ENCODE data around the gene TLE3. TPM values are rescaled to one million over a fixed set of nuclear protein-coding genes. Genes with fewer than 3 reads are reported as not detected.
A peak's percentile ranks its signal among the peaks of the same experiment; 100 is the strongest.

The TLE3 gene
- total and polyA plus RNA-seq, 2 of the 13 experiments (the other 11 are each of a cell fraction or from before 2014, with no cell fraction given), result 11.9 to 13.8 TPM

DNA sequence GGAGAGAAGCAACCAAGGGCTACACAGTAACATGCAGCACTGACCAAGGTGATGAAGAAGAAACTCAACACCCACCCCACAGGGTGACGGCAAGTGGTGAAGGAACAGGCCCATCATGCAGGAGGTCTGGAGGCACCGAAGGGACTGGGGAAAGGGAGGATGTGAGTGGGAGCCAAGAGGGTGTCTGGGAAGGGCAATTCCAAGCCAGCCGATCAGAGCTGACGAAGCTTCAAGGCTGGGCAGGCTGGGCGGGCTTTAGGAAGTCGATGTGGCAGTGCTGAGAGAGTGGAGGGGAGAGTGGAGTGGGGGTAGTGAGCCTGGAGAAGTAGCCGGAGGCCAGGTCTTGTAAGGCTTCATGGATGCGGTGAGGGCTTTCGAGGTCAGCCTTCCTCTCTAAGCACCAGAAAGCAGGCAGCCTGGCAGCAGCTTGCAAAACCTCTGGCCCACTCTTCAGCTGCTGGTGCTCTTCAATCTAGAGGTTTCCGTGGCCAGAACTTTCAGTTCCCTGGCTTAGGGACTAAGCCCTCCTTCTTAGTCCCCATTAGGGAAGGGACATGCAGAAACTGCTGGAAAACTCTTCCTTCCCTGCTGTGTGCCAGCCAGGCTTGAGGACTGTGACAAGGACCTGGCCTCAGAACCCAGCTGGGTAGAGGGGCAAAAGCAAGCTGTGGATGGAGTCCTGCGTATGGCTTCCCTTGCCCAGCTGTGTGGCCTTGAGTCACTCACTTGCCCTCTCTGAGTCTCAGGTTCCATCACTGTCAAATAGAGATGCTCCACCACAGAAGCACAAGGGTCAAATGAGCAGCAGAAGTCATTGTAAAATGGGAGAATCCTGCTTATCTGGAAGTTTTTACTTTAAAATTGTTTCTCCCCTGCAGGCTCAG, 72.1 kb downstream of the TLE3 start:
- intact Hi-C loops (cut with micrococcal nuclease; ENCODE audit: unreplicated experiment), result no loop called here
- Histone ChIP-seq H3K27me3 (ENCODE audit: control insufficient read depth in 1 of 2, insufficient read depth in 2 of 2, low read length in 2 of 2) (peaks cover 7 to 74% of the 10 kb centered on the region in 2 experiments), H3K36me3 (replicated peaks in 1 of 2; ENCODE audit: control insufficient read depth in 1 of 2, insufficient read depth in 2 of 2, low read length in 2 of 2) (no peaks in the 10 kb centered on the region), H3K4me3 (replicated peaks in 1 of 3; ENCODE audit: insufficient read depth in 1 of 3, low read depth in 2 of 3, low read length in 3 of 3) (no peak overlapping the region), H3K9ac (ENCODE audit: insufficient read depth, low read depth, low read length) (no peak overlapping the region), H3K4me1 (ENCODE audit: insufficient read depth, low read length) (no peaks in the 10 kb centered on the region), H3K4me2 (ENCODE audit: low read depth, low read length) (no peak overlapping the region), H4K20me1 (ENCODE audit: insufficient read depth, low read length) (no peaks in the 10 kb centered on the region), H3K27ac (ENCODE audit: extremely low read length, insufficient read depth, low read length) (no peak overlapping the region), H3K9me3 (ENCODE audit: low read length) (no peaks in the 10 kb centered on the region), H2AFZ (ENCODE audit: low read length) (no peak overlapping the region), H3K79me2 (ENCODE audit: insufficient read depth, low read length) (no peaks in the 10 kb centered on the region)
- no TSS peak for BruUV-seq (replicated peaks)
- in situ Hi-C loops (cut with HindIII; ENCODE audit: extremely low pct_ligation_motif_present, low pct_unique_long_range_greater_than_20kb), result no loop called here
- TF ChIP-seq ZNF768 (CRISPR knock-in tag; IDR thresholded peaks at IDR 0.05) (peak; percentile 82), MTF2 (CRISPR knock-in tag; IDR thresholded peaks at IDR 0.05; ENCODE audit: borderline replicate concordance) (no peak)
- FAIRE-seq, result no peak
- WGBS (ENCODE audit: low lambda C conversion rate), result 31% methylated on average over 8 of the region's 11 CpGs
- no peak for ATAC-seq
- ChIA-PET CTCF (ENCODE audit: low intra/inter-chr PET ratio, low total read pairs) (no interaction called here), POLR2A (no interaction called here)
- DNase-seq (ENCODE audit: low spot score), result no peak

GRCh38 chr15:70024521-70024920, 73.2 kb downstream of the TLE3 start:
- BruUV-seq (replicated peaks), result no TSS peak
- no peak for FAIRE-seq
- no peaks in the 10 kb centered on the region for H3K4me1 ChIP-seq (ENCODE audit: insufficient read depth, low read length)
- no peaks in the 10 kb centered on the region for H3K79me2 ChIP-seq (ENCODE audit: insufficient read depth, low read length)
- H3K4me2 ChIP-seq (ENCODE audit: low read depth, low read length), result no peak overlapping the region
- H3K4me3 ChIP-seq (replicated peaks in 1 of 3; ENCODE audit: insufficient read depth in 1 of 3, low read depth in 2 of 3, low read length in 3 of 3), result no peak overlapping the region
- intact Hi-C loops (cut with micrococcal nuclease; ENCODE audit: unreplicated experiment) (no loop called here), in situ Hi-C loops (cut with HindIII; ENCODE audit: extremely low pct_ligation_motif_present, low pct_unique_long_range_greater_than_20kb) (no loop called here)
- CTCF ChIA-PET (ENCODE audit: low intra/inter-chr PET ratio, low total read pairs), result no interaction called here
- H2AFZ ChIP-seq (ENCODE audit: low read length), result no peak overlapping the region
- WGBS (ENCODE audit: low lambda C conversion rate), result 26% methylated on average over 9 of the region's 18 CpGs
- no peaks in the 10 kb centered on the region for H4K20me1 ChIP-seq (ENCODE audit: insufficient read depth, low read length)
- no peaks in the 10 kb centered on the region for H3K9me3 ChIP-seq (ENCODE audit: low read length)
- peaks cover 5 to 63% of the 10 kb centered on the region in 2 experiments for H3K27me3 ChIP-seq (ENCODE audit: control insufficient read depth in 1 of 2, insufficient read depth in 2 of 2, low read length in 2 of 2)
- no peak overlapping the region for H3K9ac ChIP-seq (ENCODE audit: insufficient read depth, low read depth, low read length)
- POLR2A ChIA-PET, result no interaction called here
- no peak for ATAC-seq
- DNase-seq (ENCODE audit: low spot score), result no peak
- H3K36me3 ChIP-seq (replicated peaks in 1 of 2; ENCODE audit: control insufficient read depth in 1 of 2, insufficient read depth in 2 of 2, low read length in 2 of 2), result no peaks in the 10 kb centered on the region
- no peak overlapping the region for H3K27ac ChIP-seq (ENCODE audit: extremely low read length, insufficient read depth, low read length)
- TF ChIP-seq MAFF (IDR thresholded peaks at IDR 0.05; ENCODE audit: low read depth, low read length) (no peak), SNRNP70 (IDR thresholded peaks at IDR 0.05; ENCODE audit: low read depth, low read length) (no peak), POGK (CRISPR knock-in tag; conservative IDR thresholded peaks at IDR 0.05) (no peak), ZNF740 (CRISPR knock-in tag; IDR thresholded peaks at IDR 0.05) (no peak), GTF2F1 (IDR thresholded peaks at IDR 0.05; ENCODE audit: low read length) (no peak), ZBTB49 (CRISPR knock-in tag; IDR thresholded peaks at IDR 0.05; ENCODE audit: borderline replicate concordance) (no peak), ZNF337 (CRISPR knock-in tag; IDR thresholded peaks at IDR 0.05; ENCODE audit: borderline replicate concordance, low read depth) (no peak), MATR3 (CRISPR knock-in tag; IDR thresholded peaks at IDR 0.05) (no peak), ZNF343 (CRISPR knock-in tag; IDR thresholded peaks at IDR 0.05) (no peak), HNRNPUL1 (IDR thresholded peaks at IDR 0.05; ENCODE audit: low read depth, low read length) (no peak), ZKSCAN8 (CRISPR knock-in tag; IDR thresholded peaks at IDR 0.05; ENCODE audit: borderline replicate concordance) (no peak), XRCC5 (optimal IDR thresholded peaks at IDR 0.05; ENCODE audit: low read length) (no peak)
